Hematopoietic multipotent progenitor cell (in vitro differentiated cells): ENCODE measurements around the gene TLDC2. TPM values are rescaled to one million over a fixed set of nuclear protein-coding genes. Genes with fewer than 3 reads are reported as not detected.
"Not testable (repeated sequence)": the region's sequence is repeated elsewhere in the genome, so short reads cannot be mapped to it uniquely, and the experiment has no call there.

Experiments
- DNase-seq, 3 donors: peaks; one replicate each; pipeline ENCODE4 v3.0.0-alpha.2; 2011 to 2015; ENCODE audit warnings: low read depth in 2 of 3, low spot score in 2 of 3
- total RNA-seq: library from RNA; depleted of rRNA; stranded (reverse); fragments of >200 nt; gene quantifications from one replicate; pipeline ENCODE4 v1.2.3, GENCODE V29; 2012

TLDC2 gene
- under 0.01 TPM for total RNA-seq

DNA sequence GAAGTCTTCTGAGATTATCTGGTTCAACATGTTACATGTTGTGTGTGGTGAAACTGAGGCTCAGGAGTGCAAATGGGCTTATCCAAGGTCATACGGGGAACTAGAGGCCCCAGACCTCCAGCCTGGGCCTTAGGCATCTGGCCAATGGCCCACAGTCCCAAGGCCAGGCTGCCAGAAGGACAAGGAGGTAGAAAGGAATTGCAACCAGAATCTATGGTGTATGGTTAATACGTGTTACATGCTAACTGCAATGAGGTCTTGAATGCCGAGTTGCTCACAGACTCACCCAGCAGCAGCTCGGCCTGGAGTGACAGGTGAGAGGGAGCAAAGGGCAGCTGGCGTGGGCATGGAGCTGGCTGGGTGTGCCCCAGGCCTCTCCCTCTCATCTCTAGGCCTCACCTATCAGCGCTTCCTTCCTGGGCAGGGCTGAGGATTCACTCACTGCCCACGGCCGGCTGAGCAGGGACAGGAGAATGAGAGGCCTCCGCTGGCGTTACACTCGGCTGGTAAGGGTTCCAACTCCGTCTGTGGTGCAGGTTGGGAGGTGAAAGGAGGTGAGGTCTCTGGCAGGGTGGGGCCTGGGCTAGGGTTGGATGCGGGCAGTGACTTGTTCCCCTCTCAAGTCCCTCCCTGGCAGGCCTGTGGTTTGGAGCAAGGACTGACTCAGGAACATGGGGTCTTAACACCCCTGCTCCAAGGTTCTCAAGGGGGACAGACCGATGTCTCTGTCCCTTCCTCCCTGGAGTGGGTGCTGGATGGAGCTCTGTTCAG, at the start of gene TLDC2:
Gene TLDC2 (plus strand): TSS at position 437 of the 771 bp plus-strand sequence. CDS start 37 bp downstream, at position 474.
- no peak for DNase-seq

DNA sequence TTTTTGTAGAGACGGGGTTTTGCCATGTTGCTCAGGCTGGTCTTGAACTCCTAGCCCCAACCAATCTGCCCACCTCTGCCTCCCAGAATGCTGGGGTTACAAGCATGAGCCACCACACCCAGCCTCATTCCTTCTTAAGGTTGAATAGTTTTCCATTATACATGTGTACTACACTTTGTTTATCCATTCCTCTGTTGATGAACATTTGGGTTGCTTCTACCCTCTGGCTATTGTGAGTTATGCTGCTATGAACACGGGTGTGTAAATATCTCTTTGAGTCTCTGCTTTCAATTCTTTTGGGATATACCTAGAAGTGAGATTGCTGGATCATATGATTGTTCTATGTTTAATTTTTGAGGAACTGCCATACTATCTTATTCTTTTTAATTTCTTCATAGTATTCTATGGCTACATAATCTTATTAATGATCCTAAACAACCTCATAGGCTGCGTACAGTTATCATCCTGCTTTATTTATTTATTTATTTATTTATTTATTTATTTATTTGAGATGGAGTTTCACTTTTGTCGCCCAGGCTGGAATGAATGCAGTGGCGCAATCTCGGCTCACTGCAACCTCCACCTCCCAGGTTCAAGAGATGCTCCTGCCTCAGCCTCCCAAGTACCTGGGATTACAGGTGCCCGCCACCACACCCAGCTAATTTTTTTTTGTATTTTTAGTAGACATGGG, 49.2 kb upstream of the TLDC2 start:
- DNase-seq = no peak

DNA sequence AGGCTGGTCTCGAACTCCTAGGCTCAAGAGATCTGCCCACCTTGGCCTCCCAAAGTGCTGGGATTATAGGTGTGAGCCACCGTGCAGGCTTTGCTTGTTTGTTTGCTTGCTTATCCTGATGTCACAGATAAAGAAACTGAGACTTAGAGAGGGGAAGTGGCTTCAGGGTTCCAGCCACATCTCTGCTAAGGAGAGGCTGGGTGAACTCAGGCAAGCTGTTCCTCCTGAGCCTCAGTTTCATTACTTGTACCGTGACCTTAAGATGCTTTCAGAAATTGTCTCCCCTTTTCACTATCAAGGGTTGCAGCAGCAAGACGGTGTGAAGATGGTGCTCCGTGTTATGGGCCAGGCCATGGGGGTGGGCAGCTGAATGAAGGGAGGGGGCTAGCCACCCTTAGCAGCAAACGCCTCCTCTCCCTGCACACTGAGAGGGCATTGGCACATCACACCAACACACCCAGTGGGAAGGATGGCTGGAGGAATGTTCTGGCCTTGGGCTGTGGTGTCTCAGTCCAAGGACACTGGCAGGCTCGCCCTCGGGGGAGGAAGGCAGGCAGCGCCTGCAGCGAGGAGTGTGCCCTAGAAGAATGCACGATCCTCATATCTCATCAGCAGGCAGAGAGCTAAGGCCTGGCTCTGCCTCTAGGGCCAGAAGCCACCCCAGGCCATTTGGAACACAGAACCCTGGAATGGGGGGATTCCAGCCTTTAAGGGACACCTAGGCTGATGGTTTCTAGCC, 48.2 kb upstream of the TLDC2 start:
- DNase-seq = no peak

DNA sequence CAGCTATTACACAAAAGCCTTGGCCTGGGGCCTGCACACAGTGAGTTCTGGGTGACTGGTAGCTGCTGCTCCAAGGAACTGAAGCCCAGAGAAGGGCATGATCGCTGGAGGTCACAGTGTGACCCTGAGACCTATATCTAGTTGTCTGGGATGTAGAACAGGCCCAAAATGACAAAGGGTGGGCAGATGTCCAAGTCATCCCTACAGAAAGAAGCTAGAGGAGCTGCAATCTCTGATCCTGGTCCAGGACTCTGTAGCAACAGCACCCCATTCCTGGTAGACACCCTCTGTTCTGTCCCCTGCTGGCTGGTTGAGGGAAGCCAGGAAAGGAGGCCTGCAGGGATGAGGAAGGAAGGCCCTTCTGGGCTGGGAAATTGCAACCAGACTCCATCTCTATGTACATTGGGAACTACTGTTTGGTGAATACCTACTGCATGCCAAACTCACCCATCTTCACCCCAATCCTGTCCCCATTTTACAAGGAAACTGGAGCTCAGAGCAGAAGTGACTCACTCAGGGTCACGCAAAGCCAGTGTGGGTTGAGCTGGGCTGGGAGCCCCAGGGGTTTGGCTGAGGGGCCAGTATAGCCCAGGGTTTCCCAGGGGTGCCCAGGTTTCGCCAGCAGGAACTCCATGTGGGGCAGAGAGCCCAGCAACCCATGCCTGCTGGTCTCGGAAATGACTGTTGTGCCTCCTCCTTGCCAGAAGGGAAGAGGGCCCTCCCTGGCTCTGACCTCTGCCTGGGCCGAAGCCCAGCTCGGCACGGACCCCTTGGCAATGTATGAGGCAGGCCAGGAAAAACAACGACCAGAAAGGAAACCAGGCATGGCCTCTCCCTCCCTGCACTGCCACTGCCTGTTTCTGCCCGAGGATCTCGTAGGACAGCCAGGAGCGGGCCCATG, 44.9 kb upstream of the TLDC2 start:
- no peak for DNase-seq

DNA sequence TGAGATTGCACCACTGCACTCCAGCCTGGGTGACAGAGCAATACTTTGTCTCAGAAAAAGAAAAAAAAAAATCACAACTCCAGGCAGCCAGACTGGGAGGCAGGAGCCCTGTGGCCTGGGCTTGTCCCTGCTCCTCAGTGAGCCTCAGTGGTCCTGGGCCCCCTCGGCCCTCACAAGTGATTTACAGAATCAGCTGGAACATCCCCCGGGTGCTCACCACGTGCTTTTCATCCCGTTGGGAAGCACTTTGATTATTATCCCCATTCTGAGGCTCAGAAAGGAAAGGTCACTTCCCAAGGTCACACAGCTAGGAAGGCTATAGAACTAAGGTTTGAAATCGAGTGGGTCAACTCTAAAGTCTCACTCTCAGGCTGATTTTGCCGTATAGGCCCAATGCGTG, 43.1 kb upstream of the TLDC2 start:
- no peak for DNase-seq

DNA sequence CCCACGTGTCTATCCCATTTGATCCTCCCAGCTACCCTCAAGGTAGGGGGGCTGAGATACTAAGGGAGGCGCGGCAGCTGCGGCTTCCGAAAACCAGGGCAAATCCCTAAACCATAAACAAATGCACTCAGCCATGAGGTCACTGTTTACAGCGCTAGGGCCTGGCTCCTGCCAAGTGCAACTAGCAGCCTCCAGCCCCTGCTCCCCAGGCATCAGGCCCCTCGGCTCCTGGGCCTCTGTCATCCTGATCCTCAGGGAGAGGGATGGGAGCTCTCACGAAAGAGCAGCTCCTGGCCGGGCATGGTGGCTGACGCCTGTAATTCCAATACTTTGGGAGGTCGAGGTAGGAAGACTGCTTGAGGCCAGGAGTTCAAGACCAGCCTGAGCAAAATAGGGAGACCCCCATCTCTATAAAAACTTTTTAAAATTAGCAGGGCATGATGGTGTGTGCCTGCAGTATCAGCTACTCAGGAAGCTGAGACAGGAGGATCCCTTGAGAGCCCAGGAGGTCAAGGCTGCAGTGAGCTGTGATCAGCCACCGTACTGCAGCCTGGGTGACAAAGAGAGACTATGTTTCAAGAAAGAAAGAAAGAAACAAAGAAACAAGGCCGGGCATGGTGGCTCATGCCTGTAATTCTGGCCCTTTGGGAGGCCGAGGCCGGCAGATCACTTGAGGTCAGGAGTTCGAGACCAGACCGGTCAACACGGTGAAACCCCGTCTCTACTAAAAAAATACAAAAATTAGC, 42.5 kb upstream of the TLDC2 start:
- DNase-seq = no peak

DNA sequence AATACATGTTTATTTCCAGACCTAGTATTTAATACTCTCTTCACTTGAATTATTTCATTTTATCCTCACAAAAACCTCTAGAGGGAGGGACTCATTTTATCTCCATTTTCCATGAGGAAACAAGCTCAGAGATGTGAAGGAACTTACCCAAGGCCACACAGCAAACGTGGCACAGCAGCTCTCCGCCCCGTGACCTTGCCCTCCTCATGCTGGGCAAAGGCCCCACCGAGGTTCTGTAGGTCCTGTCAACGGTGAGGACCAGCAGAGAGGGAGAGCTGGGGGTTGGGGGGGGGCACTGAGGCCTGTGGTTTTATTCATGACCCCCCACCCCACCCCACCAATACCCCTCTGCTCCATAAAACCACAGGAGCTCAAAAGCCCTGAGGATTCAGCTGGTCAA, 40.9 kb upstream of the TLDC2 start:
- DNase-seq = no peak

DNA sequence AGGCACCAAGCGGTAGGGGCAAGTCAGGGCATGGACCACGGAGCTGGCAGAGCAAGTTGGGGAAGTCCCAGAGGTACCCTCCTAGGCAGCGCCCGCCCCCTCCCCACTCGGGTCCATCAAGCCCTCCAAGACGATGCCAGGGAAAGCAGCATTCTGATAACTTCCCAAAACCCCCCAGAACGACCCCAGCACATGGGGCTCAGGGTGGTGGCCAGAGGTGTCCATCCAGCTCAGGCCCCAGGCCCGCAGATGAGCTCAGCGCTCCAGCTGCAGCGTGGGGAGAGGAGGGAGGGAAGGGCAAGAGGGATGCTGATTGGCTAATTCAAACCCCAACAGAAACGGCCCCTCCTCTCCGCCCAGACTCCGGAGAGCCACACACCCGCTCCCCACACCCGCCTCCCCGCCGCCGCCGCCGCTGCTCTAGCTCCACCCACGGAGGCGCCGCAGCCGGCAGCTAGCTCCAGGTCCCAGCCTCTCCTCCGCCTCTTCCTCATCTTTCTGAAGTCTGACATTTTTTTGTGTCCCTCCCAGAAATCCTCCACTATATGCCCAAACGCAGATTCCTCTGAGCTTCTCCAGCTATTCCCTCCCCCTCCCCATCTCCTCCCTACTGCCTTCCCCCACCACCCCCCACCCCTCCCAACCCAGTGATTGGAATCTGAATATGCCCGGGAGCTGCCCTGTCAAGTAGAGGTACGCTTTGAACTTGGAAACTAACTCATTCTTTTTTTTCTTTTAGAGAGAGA, 40.3 kb upstream of the TLDC2 start:
- peak; percentile 38 to 94 (median 91) for DNase-seq

DNA sequence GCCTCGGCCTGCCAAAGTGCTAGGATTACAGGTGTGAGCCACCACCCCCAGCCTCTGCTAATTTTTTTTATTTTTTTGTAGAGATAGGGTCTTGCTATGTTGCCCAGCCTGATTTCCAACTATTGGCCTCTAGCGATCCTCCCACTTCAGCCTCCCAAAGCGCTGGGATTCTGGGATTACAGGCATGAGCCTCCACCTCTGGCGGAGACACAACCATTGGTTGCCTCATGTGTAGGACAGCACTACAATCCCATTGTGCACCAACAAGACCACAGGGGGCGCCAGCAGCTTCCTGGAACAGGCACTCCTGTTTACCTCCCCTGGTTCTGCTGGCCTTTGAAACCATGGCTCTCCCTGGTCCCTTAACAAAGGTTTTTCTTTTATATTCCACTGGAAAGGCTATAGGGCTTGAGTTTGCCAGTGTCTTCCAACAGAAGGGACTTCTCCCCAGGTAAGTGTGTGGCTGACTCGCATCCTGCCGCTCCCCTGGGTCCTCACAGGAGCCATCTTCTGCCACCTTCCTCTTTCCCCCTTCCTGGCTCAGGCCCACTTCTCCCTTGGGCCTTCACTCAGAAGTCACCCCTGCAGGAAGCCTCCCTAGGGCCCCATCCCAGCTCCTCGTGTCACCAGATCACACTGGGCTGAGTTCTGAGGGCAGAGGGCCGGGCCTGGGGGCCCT, 39.2 kb upstream of the TLDC2 start:
- peak in 2 of 3 donors; percentile 53 to 66 for DNase-seq

DNA sequence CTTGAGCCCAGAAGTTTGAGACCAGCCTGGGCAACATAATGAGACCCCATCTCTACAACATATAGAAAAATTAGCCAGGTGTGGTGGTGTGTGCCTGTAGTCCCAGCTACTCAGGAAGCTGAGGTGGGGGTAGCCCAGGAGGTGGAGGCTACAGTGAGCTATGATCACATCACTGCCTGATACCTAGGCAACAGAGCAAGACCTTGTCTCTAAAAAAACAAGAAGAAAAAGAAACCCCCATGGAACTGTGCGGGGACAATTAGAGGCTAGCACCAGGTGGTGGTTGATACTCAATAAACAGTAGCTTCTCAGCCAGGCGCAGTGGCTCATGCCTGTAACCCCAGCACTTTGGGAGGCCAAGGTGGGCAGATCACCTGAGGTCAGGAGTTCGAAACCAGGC, 37.6 kb upstream of the TLDC2 start:
- not testable (repeated sequence) for DNase-seq

DNA sequence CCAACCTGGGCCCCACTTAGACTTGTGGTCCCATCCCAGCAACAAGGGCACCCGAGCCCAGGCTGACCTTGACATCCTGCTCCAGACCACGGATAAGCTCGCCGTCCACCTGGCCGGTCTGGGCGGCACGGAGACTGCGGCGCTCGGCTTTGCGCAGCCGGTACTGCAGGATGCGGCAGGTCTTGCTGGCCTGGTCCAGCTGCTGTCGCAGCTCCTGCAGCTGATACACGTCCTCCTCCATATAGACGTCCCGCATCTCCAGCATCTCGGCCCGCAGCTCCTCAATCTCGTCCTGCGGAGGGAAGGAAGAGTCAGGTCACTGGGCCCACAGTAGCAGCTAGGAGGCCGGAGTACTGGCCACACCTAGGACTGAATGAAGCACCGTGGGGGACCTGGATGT, 36.8 kb upstream of the TLDC2 start:
- no peak for DNase-seq

DNA sequence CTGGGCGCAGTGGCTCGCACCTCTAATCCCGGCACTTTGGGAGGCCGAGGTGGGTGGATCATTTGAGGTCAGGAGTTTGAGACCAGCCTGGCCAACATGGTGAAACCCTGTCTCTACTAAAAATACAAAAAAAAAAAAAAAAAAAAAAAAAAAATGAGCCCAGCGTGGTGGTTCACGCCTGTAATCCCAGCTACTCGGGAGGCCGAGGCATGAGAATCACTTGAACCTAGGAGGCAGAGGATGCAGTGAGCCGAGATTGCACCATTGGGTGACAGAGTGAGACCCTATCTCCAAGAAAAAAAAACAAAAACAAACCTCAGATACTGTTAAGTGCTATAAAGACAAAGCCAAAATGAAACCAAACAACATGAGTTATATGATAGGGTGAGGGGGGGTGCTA, 34.9 kb upstream of the TLDC2 start:
- not testable (repeated sequence) for DNase-seq

DNA sequence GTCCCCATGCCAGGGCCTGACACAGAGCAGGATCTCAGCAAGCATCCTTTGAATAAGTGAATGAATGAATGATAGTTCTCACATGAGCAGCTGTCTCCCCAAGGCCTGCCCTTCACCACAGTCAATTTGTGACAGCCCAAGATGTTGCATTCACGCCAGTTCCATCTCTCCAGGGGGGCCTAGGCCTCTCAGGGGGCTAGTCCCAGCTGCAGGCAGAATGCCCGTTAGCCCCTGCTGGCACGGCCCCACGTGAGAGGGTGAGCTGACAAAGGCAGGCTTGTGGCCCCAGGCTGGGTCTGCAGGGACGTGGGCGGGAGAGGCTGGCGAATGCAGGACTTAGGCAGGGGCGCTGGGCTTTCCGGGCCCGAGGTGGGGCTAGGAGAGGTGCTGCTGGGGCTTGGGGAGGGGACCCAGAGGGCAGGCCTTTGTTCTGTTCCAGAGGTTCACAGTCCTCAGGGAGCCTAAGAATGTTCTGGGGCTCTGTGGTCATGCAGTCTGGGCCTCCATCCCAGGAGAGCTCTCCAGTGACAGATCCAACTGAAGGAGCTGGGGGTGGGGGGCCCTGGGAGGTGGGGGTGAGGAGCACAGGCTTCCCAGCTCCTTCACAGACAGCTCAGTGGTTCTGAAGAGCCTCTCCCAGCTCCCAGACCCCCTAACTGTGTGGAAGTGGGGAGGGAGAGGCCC, 30.5 kb upstream of the TLDC2 start:
- DNase-seq = no peak

DNA sequence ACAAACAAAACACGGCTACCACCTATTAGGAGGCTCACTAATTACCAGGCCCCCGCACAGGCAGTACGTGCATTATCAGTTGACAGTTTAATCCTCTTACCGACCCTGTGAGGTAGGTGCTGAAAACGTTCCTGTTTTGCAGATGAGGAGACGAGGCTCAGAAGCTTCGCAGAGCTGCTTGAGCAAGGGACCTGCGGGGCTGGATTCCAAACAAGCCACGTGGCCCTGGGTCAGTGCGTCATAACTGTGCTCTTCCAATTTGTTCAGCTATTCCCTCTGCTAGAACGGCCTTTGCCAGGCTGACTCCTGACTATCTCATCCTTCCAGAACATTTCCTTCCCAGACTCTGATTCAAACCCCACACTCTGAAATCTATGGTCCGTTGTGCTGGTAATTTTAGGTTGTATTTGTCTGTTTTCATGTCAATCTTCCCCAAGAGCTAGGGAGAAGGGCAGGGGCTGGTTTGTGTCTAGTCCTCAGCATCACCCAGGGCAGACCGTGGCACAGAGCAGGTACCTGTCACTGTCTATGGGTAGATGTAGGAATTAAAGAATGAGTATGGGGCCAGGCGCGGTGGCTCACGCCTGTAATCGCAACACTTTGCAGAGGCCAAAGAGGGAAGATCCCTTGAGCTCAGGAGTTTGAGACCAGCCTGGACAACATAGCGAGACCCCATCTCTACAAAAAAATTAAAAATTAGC, 28.8 kb upstream of the TLDC2 start:
- no peak for DNase-seq

DNA sequence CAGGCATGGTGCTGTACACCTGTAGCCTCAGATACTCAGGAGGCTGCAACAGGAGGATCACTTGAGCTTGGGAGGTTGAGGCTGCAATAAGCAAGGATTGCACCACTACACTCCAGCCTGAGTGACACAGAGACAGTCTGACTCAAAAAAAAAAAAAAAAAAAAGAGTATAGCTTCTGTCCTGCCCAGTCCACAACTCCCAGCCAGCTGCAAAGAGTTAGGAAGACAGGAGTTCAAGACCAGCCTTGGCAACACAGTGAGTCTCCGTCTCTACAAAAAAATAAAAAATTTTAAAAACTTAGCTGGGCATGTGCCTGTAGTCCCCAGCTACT, 28.3 kb upstream of the TLDC2 start:
- no peak for DNase-seq

DNA sequence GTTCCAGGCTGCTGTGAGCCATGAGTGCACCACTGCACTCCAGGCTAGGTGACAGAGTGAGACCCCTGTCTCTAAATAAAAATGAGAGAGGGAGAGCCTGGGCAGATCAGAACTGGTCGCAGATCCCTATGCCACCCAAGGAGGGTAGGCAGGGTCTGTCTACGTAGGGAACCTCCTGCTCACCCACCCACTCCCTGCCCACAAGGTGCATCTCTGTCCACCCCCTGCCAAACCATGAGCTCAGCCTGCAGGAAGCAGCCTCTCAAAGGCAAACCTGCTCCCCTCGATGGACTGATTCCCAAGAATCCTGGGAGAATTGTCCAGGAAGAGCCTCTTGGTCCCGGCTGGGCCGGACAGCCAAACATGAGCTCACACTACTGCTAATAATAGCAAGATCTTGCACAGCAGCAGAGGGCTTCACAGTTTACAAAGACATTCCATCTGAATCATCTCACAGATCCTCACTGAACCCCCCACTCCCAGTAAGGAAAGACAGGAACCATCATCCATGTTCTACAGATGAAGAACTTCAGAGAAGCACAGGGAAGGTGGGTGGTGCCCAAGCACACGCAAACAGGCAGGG, 27.8 kb upstream of the TLDC2 start:
- no peak for DNase-seq

DNA sequence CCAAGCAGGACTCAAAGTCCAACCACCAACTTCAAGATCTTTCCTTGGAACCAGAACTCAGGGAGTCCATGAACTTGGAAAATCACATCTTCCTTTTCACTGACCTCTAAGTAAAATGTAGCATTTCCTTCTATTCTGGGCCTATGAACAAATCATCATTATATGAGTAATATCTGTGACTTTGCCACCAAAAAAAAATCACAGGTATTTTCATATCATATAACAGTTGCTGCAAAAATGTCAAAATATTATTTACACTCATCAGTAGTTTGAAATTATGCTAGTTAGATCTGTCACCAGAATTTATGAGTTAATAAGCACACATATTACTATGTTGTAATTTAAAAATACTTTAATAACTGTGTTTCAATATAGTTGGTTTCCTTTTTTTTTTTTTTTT, 27.3 kb upstream of the TLDC2 start:
- no peak for DNase-seq
